Measurements from ENCODE around the gene ANKRD12.
"Not testable (repeated sequence)": the region's sequence is repeated elsewhere in the genome, so short reads cannot be mapped to it uniquely, and the experiment has no call there.

The ANKRD12 gene

GRCh38 chr18:9147440-9148202 is 11.0 kb downstream of the ANKRD12 start:
- no peak for DNase-seq

DNA sequence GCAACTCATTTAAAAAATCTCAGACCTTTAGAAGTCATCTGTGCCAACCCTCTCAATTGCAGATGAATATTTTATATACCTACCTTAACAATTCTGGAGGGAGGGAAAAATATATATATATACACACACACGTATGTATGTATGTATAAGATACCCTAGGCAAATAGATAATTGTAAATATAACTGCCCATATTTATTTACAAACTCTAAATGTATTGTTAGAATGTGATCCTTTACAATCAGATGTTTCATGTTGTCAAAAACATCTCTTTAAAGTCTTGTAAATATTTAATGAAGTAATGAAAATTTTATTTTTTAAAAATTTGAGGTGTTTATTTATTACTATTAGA is 11.6 kb downstream of the ANKRD12 start:
- DNase-seq, result no peak

GRCh38 chr18:9150121-9150520 is 13.5 kb downstream of the ANKRD12 start:
- DNase-seq, result no peak

DNA sequence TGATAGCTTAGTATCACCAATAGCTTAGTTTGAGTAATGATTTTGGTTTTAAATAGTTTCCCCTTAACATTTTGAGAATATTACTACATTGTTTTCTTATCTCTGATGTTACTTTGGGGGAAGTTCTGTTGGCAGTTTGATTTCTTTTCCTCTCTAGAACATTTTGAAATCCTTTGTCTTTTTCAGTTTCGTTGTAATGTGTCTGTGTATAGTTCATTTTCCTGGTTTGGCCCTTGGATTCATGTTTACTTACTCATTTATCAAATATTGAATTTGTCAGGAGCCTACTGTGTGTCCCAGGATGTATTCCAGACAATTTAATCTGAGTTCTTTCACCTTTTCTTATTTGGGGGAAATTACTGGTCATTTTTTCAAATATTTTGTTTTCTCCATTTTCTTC is 16.7 kb downstream of the ANKRD12 start:
- DNase-seq, result no peak

GRCh38 chr18:9156604-9157249 is 20.1 kb downstream of the ANKRD12 start:
- DNase-seq, result no peak

- no peak for DNase-seq
These were observed 21.2 kb downstream of the ANKRD12 start for GRCh38 chr18:9157806-9158205.

DNA sequence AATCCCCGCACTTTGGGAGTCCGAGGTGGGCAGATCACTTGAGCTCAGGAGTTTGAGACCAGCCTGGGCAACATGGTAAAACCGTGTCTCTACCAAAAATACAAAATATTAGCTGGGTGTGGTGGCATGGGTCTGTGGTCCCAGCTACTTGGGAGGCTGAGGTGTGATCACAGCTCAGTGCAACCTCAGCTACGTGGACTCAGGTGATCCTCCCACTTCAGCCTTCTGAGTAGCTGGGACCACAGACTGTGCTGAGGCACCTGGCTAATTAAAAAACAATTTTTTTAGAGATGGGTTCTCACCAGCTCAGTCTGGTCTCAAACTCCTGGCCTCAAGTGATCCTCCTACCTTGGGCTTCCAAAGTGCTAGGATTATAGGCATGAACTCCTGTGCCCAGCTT is 23.4 kb downstream of the ANKRD12 start:
- no peak for DNase-seq

GRCh38 chr18:9162663-9163062 is 26.1 kb downstream of the ANKRD12 start:
- not testable (repeated sequence) for DNase-seq

- DNase-seq, result not testable (repeated sequence)
These were observed 27.6 kb downstream of the ANKRD12 start for GRCh38 chr18:9164149-9164548.

- not testable (repeated sequence) for DNase-seq
These were observed 29.3 kb downstream of the ANKRD12 start for GRCh38 chr18:9165883-9166282.

GRCh38 chr18:9169515-9169914 is 32.9 kb downstream of the ANKRD12 start:
- DNase-seq, result not testable (repeated sequence)

- DNase-seq, result not testable (repeated sequence)
These were observed 35.3 kb downstream of the ANKRD12 start for GRCh38 chr18:9171919-9172318.

DNA sequence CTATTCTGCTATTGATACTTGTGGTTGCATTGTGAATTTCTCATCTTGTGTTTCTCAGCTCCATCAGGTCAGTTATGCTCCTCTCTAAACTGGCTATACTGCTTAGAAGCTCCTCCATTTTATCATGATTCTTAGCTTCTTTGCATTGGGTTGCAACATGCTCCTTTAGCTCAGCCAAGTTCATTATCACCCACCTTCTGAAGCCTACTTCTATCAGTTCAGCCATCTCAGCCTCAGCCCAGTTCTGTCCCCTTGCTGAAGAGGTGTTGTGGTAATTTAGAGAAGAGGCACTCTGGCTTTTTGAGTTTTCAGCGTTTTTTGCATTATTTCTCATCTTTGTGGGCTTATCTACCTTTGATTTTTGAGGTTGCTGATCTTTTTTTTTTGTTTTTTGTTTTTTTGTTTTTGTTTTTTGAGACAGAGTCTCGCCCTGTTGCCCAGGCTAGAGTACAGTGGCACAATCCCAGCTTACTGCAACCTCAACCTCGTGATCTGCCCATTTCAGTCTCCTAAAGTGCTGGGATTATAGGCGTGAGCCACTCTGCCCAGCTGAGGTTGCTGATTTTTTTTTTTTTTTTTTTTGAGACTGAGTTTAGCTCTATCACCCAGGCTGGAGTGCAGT is 36.0 kb downstream of the ANKRD12 start:
- DNase-seq, result no peak

GRCh38 chr18:9173770-9174233 is 37.2 kb downstream of the ANKRD12 start:
- no peak for DNase-seq

DNA sequence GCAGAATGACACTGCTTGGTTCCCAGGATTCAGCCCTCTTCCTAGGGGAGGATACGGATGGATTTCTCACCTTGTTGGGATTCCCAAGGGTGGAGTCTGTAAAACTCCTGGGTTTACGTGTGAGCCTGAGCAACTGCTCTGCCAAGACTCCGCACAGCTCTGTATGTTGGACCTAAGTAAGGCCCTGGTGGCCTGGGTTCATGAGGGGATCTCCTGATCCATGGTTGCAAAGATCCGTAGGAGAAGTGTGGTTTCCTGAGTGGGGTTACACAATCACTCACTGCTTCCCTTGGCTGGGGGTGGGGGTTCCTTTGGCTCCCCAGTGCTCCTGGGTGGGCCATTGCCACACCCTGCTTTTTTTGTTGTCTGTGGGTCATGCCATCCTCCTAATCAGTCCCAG is 37.7 kb downstream of the ANKRD12 start:
- DNase-seq, result no peak

- no peak for DNase-seq
These were observed 38.5 kb downstream of the ANKRD12 start for GRCh38 chr18:9175115-9175514.

GRCh38 chr18:9177031-9177430 is 40.5 kb downstream of the ANKRD12 start:
- no peak for DNase-seq

- no peak for DNase-seq
These were observed 40.9 kb downstream of the ANKRD12 start for GRCh38 chr18:9177466-9177865.

- DNase-seq, result no peak
These were observed 42.0 kb downstream of the ANKRD12 start for GRCh38 chr18:9178557-9178956.

- DNase-seq, result no peak
These were observed 44.7 kb downstream of the ANKRD12 start for GRCh38 chr18:9181275-9181674.

- DNase-seq, result no peak
These were observed 46.3 kb downstream of the ANKRD12 start for GRCh38 chr18:9182852-9183399.

GRCh38 chr18:9184998-9185613 is 48.5 kb downstream of the ANKRD12 start:
- DNase-seq, result no peak
